NCI-H82 treated with DMSO at 0.1 percent for 48 hours (cell line): ENCODE data around the gene CSTF2.

Experiments
- DNase-seq: peaks from one replicate; lab custom pipeline; 2025; ENCODE audit not compliant: unreplicated experiment; lab: John Stamatoyannopoulos, UW

The CSTF2 gene

DNA sequence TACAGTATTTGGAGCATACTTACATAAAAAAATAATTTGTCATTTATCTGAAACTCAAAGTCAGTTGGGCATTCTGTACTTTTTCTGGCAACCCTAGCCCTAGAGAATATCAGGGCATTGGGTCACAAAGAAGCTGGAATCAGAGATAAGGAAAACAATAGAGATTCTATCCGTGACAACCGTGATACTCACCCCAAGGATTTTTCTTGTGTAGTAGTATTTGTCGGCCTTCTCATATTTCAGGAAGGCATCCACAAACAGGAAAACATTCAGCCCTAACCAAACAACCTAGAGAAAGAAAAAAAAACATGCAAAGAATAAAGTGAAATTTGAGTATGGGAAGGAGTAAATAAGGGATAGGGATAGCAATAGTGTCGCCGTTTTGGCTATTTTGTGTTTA is 50.3 kb downstream of the CSTF2 start:
- no peak for DNase-seq

- no peak for DNase-seq
These were observed 51.7 kb downstream of the CSTF2 start for GRCh38 chrX:100871594-100872560.

DNA sequence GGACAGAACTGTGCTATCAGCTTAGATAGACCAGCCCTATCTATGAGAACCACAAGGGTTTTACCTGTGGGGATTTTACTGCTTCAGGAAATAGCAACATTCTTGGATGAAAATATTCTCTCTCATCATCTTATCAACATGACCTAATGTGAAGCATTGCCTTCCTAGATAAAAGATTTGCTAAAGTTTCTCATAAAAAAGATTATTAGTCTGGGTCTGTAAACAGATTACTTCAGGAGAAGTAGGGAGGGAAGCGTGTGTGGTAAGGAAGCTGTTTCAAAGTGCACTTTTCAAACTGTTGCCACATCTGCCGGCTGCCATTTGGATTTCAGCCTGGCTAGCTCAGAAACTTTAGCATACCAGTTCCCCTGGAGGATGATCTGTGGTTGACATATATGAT is 54.1 kb downstream of the CSTF2 start, which contains the start of gene NOX1:
TSS of gene NOX1 (minus strand) at position 35 of the 400 bp plus-strand sequence. CDS start 220 bp downstream, outside the sequence.
- DNase-seq, result no peak

DNA sequence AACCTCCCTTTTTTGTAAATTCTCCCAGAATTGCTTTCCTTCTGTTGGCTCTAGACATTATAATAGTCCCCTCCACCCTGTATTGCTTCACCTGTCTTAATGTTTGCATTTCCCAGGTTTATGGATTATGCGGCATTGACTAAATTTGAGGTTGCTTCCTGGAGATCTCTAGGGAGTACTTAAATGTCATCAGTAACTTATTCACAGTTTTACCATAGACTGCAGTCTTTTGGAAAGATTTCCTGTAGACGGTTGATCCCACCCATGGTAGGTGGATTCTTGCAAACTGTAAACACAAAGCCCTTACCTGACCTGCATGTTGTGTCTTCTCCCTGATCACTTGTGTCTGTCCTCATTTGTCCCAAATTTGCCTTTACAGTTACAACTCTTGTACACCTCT is 60.2 kb downstream of the CSTF2 start:
- DNase-seq, result no peak

DNA sequence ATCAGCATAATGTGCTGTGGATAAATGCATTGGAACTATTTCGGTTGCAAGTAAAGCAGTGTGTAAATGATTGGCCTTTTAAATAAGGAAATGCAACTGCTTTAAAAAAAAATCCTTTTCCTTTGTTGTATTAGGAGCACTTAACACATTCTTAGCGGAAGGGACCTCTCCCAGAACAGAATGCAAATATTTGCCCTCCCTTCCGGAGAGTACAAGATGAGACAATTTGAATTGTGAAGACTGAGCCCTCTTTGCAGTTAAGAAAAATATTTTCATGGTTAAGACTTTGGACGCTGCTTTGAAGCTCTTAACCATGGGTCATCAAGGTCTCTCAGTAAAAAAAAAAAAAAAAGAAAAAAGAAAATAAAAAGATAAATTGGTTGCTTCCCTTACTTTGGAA is 63.5 kb downstream of the CSTF2 start:
- DNase-seq, result no peak
